GM21717 (cell line): ENCODE data around the gene SYN1.
A peak's percentile ranks its signal among the peaks of the same experiment; 100 is the strongest.

Experiments
- ATAC-seq: cut with Tn5 transposase; IDR thresholded peaks from one replicate; pipeline ENCODE4 v1.9.1; 2021; ENCODE audit warnings: mild to moderate bottlenecking, moderate library complexity; ENCODE audit not compliant: unreplicated experiment

SYN1 gene

DNA sequence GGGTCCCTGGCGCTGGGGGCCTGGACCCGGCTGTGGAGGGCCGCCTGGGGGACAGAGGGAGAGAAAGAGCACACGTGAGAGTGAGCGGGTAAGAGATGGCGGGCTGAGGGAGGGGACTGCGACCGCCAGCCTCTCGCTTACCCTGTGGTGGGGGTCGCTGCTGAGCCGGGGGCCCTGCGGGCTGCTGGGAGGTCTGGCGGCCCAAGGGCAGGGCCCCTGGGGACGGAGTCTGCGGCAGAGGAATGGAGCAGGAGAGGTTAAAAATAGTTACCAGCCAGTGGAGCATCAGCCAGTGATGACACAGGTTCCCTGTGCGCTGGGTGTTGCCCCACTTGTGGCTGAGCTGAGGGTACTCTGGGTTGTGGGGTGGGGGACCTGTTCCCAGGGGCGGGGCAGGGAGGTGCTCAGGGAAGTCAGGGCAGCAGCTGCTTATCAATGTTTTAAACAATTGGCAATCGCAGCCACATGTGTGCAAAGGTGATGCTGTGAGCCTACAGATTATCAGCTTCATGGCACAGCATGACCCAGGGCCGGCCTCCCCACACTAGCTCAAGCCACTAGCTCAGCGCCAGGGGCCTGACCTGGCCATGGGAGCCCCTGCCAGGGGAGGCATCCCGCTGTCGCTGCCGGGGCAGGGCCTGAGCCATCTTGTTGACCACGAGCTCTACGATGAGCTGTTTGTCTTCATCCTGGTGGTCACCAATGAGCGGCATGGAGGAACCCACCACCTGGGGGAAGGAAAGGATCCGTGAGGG lies 44.9 kb downstream of the SYN1 start:
- ATAC-seq, result no peak

DNA sequence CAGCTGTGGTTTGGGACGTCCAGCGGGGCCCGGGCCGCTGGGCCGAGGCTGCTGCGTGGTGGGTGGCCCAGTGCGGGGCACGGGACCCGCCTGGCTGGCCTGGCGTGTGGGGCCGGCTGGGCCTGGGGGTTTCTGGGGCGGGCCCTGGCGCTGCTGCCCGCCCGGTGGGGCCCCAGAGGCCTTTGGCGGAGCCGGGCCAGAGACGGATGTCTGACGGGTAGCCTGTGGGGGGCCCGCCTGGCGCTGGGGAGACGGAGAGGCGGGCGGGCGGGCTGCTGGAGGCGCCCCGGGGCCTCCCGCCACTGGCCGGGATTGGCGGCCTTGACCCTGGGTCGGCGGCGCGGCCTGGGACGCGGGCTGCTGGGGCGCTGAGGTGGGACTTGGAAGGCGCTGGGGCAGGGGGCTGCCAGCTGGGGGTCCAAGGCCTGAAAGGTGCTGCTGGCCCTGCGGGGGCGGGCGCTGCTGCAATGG lies 45.5 kb downstream of the SYN1 start:
- no peak for ATAC-seq

- ATAC-seq, result no peak
Observed at GRCh38 chrX:47573341-47574075, 46.1 kb downstream of the SYN1 start.

DNA sequence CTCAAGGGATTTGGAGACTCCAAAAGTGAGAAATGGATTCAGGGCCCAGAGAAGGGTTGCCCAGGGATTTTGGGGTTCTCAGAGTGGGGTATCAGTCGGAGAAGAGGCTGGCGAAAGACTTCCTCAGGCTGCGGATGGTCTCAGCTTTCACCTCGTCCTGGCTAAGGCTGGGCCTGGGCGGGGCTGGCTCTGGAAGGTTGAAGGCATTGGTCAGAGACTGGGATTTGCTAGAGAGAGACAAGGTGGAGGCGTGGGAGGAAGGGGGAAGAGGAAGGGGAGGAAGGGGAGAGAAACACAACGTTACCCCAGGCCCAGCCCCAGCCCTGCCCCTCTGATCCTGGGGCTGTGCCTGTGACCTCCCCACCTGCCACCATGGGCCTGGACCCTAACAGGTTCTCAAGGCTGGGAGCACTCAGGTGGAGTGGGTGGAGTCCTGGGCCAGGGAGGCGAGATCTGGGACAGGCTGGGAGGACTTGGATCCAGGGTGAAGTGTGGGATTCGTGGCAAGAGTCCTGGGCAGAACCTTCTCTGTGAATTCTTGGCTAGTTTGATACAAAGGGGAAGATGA lies 46.8 kb downstream of the SYN1 start:
- ATAC-seq, result no peak

- ATAC-seq, result no peak
Observed at GRCh38 chrX:47571896-47572295, 47.8 kb downstream of the SYN1 start.

DNA sequence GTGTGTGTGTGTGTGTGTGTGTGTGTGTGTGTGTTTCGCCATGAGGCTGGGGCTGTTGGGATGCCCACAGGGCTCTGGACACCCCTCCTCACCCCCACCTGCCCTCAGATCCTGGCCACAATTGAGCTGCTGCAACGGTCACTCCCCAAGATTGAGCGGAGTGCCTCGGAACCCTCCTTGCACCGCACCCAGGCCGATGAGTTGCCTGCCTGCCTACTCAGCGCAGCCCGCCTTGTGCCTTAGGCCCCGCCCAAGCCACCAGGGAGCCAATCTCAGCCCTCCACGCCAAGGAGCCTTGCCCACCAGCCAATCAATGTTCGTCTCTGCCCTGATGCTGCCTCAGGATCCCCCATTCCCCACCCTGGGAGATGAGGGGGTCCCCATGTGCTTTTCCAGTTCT lies 48.4 kb downstream of the SYN1 start:
- no peak for ATAC-seq

DNA sequence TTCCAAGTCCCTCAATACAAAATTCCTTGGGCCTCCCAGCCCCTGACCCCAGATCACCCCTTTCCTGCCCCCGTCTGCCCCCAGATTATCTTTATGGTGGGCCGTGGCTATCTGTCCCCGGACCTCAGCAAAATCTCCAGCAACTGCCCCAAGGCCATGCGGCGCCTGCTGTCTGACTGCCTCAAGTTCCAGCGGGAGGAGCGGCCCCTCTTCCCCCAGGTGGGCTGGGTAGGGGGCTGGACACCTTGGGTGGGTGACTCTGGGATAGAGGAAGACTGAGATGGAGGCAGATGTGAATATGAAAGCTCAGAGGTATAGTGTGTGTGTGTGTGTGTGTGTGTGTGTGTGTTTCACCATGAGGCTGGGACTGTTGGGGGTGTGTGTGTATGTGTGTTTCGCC lies 48.9 kb downstream of the SYN1 start:
- ATAC-seq, result no peak

- no peak for ATAC-seq
Observed at GRCh38 chrX:47568656-47569295, 50.9 kb downstream of the SYN1 start.

DNA sequence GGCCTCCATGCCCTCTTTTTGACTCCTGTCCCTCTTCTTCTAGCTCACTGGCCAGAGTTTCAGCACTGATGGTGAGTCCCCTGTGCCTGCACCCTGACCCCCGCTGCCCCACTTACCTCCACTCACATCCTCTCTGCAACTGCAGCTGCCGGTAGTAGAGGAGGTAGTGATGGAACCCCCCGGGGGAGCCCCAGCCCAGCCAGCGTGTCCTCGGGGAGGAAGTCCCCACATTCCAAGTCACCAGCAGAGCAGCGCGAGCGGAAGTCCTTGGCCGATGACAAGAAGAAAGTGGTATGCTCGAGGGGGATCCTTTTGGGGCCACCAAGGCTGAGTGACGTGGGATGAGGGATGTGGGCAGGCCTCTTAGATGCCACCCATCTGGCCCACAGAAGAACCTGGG lies 52.8 kb downstream of the SYN1 start:
- ATAC-seq, result no peak

GRCh38 chrX:47564438-47565085 lies 55.1 kb downstream of the SYN1 start:
- ATAC-seq, result no peak

- ATAC-seq, result no peak
Observed at GRCh38 chrX:47563801-47564315, 55.8 kb downstream of the SYN1 start.

DNA sequence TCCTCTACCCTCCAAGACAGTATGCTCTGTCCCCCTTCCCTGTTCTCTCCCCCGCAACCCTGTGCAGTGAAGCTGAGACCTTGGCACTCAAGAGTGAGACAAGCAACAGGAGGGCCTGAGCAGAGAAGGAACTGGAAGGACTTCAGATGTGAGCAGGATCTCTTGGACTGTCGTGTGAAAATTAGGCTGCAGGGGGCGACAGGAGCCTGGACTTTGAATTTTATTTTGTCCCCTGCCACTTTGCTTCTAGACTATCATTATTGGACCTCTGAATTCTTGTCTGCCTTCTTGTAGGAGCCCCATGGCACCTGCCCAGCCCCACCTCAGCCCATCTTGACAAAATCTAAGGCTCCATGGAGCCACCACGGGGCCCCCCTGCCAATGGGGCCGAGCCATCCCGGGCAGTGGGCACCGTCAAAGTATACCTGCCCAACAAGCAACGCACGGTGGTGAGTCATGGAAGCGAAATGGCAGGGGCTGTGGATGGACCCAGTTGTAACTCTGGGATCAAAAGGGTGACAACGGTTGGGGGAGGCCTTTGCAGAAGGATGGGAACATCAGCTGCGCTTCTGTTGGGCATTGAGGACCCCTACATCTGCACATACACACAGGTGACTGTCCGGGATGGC lies 56.9 kb downstream of the SYN1 start:
- no peak for ATAC-seq

DNA sequence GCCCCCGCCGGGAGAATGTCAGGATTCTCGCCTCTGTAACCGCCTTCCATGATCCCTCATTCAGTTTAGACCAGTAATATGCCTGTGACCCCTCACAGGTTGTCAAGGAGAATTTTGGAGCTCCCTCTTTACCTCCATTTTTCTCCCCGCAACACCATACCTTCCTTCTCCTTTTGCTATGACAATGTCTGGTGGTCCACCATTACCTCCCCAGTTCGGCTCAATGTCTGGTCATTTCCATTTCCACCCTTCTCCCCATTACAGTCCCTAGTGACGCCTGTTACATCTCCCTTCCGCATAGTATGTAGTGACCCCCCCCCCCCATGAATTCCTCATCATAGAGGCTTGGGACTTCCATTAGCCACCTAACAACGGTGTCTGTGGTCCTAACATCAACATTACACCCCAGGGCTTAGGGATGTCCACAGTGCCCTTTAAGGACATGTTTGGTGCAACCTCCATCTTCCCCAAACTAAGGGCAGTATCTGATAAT lies 58.0 kb downstream of the SYN1 start:
- ATAC-seq, result no peak

DNA sequence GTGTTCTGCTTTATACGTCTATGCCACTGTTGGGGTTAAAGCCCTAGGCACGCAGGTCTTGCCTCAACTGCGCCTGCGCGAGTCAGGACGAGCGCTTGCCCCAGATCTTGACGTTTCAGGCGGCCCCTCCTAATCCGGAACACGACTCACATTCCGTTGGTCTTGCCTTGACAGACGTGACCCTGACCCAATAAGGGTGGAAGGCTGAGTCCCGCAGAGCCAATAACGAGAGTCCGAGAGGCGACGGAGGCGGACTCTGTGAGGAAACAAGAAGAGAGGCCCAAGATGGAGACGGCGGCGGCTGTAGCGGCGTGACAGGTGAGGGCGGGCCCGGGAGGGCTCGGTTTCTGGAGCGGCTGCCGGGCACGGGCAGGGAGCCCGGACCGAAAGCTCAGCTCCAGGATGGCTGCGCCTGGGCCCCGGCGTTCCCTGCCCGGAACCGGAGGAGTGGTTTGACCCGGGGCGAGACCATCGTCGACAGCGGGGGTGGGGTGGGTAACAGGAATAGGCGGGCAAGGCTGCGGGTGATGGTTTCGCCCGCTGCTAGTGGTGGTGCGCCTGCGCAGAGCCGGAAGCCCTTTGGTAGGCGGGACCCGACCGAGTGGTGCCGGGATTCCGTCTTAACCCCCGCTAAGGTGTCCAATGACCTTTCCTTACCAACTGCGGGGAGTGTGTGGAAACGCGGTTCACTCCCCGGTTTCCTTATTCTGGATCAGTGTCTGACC lies 58.6 kb downstream of the SYN1 start, which contains the start of gene ARAF:
ARAF (plus strand) TSS at position 272 of the 725 bp plus-strand sequence. CDS start 1,763 bp downstream, outside the sequence.
- ATAC-seq, result peak; percentile 85

GRCh38 chrX:47560179-47560933 lies 59.3 kb downstream of the SYN1 start:
- peak; percentile 1 for ATAC-seq

DNA sequence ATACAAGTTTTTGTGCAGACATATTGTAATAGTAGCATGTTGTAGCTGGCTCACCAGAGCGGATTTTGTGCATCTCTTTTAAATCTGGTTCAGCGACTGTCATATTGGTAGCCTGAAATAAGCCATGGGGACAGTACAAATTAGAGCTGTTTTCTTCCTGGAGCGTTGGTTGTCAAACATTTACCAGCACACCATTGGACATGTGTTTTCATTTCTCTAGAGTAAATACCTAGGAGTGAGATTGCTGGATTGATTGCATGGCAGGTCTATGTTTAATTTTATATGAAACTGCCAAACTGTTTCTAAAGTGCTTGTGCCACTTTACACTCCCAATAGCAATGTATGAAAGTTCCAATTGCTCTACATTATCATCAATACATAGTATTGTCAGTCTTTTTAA lies 61.2 kb downstream of the SYN1 start:
- ATAC-seq, result no peak

DNA sequence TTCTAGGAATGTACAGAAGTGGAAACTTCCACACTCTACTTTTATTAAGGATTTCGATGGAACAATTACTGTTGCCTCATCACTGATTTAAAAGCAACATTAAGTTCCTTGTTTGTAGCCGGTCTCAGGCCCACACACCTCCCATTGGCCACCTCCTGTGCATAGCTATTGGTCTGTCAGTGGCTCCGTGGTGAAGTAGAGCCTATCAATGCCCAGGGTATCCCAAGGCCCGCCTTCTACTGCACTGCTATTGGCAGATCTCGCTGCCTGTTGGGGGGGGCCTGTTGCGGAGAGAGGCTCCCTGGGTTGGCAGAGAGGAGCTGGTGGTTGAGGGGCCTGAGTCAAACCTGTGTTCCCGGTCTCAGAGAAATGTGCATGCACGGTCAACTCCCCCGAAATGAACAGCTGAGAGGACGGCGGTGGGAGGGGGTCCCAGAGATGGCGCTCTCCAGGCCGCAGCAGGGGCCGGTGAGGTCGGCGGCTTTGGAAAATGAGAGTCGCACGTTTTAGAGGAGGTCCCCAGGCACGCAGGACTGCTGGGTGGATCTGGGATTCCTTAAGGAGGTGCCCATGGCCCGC lies 63.5 kb downstream of the SYN1 start:
- ATAC-seq, result peak; percentile 87

DNA sequence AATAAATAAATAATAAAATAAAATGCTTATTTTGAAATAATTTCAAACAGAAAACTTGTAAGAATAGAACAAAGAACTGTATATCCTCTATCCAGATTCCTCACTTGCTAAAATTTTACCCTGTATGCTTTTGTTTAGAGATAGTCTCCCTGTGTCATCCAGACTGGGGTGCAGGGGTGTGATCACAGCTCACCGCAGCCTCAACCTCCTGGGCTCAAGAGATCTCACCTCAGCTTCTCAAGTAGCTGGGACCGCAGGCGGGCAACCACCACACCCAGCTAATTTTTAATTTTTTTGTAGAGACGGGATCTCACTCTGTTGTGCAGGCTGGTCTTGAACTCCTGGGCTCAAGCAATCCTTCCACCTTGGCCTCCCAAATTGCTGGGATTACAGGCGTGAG lies 76.2 kb downstream of the SYN1 start:
- ATAC-seq, result no peak
